GM19395 (cell line): ENCODE measurements around the gene MRPS10.
"Not testable (repeated sequence)": the region's sequence is repeated elsewhere in the genome, so short reads cannot be mapped to it uniquely, and the experiment has no call there.

Experiments
- ATAC-seq: cut with Tn5 transposase; IDR thresholded peaks from one replicate; pipeline ENCODE4 v1.9.1; 2021; ENCODE audit warnings: mild to moderate bottlenecking, moderate library complexity; ENCODE audit not compliant: unreplicated experiment

The MRPS10 gene

DNA sequence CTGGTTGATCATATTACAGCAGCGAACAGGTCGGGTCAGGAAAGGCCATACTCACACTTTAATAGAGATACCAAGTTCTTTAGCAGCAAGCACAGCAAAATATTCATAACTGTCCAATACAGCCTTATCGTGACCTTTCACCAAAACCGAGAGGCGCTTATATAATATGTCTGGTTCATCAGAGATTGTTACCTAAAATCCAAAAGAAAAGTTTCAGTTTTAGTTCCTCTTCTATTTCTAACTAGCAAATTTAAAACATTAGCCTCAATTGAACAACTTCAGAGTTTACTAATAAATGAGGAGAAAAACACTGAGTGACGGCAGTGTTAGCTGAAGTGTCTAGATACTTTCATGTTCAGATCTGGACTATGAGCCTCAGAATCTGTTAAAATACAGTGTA, 5.9 kb downstream of the MRPS10 start:
- ATAC-seq = no peak

DNA sequence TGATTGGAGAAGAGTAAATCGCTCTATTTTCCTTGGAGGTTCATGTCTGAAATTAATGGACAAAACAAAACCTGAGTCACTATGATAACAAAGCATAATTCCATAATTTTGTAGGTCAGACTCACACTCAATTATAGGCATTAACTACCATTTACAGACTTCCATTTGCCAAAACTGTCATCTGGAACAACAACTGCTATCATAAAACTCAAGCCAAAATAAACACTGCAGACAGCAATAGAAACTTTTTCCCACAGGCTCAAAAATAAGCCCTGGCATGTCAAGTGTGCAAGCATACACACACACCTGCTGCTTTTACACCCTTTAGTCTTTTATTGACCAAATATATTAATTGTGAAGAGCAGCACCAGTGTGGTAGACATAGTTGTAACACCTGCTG, 7.1 kb downstream of the MRPS10 start:
- no peak for ATAC-seq

DNA sequence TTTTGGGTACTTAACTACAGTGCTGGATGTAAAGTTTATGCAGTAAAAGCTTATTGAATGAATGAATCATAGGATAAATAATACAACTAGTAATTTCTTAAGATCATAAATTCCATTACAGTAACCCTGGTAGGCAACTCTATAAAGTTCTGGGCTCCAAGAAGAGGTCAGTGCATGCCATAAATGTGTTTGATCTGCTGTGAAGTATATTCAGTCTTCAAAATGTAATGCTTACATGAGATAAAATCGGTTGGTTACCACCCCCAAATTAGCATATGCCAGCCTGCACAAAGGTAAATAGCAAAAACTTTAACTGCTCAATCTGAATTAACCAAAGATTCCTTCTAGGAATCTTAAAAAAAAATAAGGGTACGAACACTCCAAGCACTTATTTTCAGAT, 10.1 kb downstream of the MRPS10 start:
- not testable (repeated sequence) for ATAC-seq

DNA sequence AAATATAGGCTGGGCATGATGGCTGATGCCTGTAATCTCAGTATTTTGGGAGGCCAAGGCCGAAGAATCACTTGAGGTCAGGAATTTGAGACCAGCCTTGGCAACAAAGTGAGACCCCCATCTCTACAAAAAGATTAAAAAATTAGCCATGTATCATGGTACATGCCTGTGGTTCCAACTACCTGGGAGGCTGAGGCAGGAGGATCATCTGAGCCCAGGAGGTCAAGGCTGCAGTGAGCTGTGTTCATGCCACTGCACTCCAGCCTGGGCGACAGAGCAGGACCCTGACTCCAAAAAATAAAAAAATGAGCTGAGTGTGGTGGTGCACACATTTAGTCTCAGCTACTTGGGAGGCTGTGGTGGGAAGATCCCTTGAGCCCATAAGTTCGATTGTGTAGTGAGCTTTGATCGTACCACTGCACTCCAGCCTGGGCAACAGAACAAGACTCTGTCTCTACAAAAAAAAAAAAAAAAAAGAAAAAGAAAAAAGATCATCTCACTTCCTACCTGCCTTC, 12.8 kb downstream of the MRPS10 start:
- ATAC-seq = no peak

DNA sequence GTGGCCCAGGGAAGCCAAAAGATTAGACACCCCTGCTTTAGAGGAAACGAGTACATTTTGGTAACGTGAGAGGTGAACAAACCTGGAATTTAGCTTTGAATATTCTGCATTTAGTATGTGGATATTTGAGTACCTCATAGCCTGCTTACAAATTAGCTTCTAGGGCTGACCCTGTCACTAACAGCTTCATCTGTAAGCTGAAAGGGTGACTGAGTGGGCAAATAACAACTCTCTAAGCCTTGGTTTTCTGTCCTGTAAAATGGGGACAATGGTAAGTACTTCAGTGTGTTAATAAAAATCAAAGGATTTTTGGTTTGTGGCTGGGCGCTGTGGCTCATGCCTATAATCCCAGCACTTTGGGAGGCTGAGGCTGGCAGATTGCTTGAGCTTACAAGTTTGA, 14.5 kb downstream of the MRPS10 start:
- ATAC-seq = no peak

DNA sequence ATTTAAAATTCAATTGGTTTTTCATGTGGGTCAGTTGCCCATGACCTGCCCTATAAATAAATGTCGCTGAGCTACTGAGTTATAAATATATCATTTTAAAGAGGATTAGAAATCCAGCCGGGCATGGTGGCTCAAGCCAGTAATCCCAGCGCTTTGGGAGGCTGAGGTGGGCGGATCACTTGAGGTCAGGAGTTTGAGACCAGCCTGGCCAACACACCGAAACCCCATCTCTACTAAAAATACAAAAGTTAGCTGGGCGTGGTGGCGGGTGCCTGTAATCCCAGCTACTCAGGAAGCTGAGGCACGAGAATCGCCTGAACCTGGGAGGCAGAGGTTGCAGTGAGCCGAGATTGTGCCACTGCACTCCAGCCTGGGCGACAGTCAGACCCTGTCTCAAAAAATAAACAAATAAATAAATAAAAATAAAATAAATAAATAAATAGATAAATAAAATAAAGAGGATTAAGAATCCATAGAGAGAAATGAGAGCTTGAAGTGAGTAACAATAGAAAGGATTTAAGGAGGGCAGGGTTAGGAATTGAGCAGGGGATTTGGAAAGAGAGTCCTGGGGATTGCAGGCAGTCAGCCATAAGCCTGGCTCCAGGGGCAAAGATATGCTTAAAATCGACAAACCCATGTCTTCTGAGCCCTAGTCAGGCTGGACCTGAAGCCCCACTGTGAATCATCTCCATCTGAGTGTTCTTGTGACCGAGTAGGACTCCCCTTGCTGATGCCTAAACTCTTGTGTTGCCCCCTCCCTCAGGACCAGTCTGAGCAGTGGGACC, 15.3 kb downstream of the MRPS10 start:
- ATAC-seq = not testable (repeated sequence)

DNA sequence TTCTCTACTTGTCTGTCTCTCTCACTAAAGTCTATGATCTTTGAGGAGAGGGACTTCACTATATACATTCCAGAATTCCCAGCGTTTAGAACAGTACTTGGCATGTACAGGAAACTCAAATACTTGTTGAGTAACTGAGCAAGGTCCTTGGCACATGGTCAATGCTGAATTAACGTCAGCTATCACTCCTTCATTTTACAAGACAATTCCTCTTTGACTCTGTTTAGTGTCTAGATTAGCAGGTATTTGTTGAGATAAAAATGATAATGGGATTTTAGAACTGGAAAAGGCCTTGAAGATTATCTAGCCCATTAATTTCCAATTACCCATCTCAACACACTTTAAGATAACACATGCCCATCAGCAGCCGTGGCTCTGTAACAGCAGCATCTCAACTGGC, 16.3 kb downstream of the MRPS10 start:
- ATAC-seq = no peak

DNA sequence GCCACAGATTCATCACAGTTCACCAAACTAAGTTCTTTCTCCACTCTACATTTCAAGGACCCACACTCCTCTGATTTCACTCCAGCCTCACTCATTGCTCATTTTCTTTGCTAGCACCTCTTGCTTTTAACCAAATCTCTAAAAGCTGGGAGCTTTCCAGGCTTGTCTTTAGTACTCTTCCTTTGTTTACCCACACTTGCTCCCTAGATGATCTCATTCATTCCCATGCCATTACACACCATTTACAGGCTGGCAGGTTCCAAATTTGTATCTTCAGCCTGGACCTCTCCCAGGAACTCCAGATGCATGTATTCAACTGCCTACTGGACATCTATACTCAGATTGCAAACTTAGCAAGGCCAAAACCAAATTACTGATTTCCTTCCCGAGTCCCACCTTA, 17.6 kb downstream of the MRPS10 start:
- no peak for ATAC-seq

DNA sequence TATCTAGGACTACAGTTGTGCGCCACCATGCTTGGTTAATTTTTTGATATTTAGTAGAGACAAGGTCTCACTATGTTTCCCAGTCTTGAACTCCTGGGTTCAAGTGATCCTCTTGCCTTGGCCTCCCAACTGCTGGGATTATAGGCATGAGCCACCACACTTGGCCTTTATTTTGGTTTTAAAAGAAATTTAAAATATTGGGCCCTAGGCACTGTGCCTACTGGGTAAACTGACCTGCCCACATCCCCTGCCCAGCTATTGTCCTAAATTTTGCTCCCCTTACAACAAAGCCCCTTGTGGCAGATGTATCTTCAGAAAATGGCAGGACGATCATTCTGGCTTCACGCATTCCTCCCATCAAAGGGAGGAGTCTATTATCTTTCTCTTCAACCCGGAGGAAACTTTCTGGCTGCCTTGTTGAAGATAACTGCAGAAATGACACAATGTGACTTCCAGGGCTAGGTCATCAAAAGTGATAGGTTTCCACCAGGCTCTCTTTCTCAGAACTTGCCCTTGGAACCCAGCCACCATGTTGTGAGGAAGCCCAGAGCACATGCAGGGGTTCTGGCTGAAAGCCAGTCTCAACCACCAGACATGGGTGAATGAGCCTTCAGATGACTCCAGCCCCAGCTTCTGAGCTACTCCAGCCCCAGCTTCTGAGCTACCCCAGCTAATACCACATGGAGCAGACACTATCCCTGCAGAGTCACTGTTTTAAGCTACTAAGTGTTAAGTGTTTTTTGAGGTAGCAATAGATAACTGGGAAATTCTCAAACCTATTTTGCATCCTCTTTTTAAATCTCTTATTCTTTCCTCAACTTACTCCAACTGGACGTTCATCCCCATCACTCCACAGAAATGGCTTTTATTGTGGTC, 18.3 kb downstream of the MRPS10 start:
- no peak for ATAC-seq

DNA sequence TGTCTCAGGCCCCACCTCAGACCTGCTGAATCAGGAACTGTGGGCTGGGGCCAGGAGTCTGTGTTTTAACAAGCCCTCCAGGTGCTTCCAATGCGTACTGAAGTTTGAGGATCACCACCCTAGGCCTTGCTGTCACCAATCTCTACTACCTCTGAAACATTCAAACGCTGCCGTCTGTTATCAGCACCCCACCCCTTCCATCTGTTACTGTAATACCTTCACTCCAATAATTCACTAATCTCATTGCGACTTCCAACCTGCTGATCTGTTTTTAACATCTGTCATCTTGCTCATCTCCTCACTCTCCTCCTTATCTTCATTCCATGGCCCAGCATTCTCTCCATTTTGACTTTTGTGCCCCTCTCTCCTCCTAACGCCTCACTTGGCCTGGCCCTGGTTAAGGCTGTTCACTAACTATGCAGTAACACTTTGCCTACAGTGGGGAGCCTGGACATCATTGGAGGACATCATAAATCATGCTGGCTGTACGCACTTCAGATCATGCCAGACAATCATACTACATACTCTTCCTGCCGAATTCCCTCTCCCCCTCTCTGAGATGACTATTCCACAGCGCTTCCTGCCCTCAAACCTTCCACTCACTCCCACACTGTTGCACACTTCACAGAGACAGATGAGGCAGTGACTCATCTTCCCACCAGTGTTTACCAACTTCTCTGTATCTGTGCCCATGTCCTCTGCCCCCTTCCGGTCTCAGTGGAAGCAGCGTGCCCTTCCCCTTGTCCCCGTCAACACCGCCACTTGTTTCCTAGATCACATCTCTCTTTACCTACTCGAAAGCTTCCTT, 19.9 kb downstream of the MRPS10 start:
- no peak for ATAC-seq

DNA sequence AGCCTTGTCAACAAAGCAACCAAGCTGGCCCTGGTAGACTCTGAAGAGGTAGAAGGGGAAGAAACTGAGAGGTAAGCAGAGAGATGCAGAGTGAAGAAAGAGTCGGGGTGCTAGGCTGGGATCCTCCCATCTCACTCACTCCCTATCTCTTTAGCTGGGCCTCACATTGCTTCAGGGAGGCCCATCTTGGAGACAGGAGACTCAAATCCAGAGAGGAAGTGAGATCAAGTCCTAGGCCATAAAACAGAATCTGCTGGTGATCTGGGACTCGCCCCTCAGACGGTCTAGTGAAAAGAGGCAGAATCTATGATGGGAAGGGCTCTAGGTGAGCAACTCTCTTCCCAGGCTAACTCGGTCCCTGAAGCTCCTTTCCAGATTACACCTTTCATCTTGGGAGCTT, 22.2 kb downstream of the MRPS10 start:
- no peak for ATAC-seq

DNA sequence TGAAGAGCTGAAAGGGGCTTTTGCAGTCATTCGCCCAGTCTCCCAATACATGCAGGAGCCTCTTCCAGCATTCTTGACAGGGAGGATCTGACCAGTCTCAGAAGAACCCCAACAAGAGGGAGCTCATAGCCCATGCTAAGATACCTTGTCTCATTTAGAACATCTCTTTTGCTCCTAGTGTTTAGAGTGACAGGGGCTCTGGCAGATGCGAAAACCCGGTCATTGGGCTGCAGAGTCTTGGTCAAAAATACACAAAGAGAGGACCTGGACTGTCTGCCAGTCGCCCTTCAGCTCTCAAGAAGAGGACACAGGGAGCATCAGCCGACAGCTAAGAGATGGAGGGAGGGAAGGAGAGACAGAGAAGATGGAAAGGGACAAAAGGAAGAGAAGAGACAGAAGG, 23.6 kb downstream of the MRPS10 start:
- ATAC-seq = no peak

DNA sequence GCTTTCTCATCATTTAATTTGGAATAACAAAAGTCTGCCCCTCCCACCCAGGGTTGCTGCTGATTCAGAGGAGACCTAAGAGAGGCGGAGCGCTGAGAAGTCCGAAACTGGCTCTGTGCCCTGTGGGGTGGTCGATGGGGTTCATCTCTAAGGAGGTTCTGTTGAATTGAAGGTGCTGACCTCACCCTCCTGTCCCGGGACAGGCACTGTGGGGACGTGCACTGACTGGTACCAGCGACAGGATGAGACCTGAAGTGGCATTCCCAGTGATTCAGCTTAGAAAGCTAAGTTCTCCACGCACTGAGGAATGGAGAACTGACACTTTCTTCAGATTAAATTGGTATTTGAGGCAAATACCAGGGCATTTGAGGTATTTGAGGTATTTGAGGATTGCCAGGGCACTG, 24.2 kb downstream of the MRPS10 start:
- no peak for ATAC-seq

DNA sequence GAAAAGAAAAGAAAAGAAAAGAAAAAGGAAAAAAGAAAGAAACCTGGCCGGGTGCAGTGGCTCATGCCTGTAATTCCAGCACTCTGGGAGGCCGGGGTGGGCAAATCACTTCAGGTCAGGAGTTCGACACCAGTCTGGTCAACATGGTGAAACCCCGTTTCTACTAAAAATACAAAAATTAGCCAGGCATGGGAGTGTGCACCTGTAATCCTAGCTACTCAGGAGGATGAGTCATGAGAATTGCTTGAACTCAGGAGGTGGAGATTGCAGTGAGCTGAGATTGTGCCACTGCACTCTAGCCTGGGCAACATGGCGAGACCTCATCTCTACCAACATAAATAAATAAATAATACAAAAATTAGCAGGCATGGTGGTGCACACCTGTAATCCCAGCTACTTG, 25.3 kb downstream of the MRPS10 start:
- ATAC-seq = not testable (repeated sequence)

DNA sequence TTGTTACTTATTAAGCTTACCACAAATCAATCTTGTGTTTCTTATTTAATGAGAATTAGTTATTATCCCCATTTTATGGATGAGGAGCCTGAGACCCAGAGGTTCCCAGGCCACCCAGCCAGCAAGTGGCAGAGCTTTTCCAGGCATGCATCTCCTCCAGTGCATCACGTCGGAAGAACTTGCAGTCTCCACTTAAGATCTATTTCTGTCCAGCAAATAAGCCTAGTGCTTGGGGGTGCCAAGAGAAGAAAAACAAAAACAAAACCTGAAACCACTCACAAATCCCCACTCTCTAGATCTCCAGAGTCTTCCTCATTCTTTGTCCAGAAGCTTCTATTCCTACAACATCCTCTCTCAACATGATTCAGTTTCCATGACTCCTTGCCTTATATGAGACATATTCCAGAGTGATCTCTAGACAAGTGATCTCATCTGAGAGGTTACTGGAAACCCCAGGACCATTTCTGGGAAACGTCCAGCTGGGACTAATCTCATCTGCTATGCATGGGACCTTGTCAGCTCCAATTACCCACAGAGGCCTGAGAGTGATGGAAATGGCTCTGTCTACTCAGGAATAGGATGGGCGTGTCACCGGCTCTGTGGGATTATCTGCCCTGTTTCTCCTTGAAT, 27.0 kb downstream of the MRPS10 start:
- no peak for ATAC-seq

DNA sequence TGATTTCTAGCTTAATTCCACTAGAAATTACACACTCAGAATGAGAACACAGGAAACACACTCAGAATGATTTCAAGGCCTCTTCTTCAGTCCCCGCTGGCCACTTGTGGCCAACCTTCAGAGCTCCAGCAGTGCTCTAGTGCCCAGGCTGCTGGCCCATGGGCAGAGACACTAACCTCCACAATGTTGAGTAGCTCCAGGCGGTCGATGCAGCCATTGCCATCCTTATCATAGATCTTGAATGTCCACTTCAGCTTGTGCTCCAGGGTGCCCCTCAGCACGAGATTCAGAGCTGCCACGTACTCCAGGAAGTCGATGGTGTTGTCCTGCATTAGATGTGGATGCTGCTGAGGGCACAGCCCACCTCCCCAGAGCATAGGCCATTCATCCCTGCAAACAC, 29.3 kb downstream of the MRPS10 start:
- no peak for ATAC-seq

DNA sequence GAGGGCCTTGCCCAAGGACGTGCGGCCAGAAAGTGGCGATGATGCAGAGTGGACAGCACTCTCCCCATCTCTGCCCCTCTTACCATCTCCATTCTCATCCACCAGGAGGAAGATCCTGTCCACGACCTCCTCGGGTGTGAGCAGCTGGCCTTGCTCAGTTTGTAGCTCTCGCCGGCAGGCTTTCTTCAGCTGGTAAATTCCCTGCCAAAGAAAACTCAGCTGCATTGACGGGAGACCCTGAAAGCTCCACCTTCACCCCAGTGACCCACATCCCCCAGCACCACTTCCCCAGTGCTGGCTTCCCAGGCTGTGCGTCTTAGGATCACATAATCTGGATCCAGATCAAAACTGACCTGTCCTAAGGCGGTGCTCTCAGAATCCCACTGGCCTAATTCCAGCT, 32.1 kb downstream of the MRPS10 start:
- ATAC-seq = no peak

DNA sequence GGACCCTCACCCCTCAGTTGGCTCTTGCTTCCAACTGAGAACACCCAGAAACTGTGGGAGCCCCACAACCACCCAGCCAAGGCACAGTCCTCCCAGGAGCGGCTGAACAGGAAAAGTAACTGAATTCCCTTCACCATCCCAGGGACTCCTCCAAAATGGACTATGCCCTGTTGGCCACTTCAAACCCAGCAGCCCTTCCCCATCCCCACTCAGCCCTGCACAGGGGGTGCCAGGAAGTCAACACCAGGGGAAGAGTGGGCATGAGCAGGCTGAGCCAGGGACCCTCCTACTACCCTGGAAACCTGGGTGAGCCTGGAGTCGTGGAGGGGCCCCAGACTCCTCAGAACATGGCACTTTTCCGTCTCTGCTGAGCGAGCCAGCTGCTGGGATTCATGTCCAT, 33.2 kb downstream of the MRPS10 start:
- ATAC-seq = no peak

DNA sequence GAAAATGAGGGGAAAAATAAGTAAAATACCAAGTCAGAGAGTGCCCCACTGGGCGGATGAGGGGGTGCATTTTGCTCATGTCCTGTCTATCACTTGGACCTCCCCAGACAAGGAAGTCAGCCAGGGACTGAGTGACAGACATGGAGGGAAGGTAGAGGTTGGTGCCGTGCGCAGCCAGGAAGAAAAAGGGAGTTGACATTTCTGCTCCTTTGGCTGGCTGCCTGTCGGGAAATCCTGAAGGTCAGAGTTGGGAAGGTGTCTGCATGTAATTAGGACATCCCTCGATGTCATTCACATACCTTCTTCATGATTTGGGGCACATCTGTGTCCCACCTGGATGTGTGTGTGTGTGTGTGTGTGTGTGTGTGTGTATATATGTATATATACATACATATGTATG, 35.6 kb downstream of the MRPS10 start:
- no peak for ATAC-seq

DNA sequence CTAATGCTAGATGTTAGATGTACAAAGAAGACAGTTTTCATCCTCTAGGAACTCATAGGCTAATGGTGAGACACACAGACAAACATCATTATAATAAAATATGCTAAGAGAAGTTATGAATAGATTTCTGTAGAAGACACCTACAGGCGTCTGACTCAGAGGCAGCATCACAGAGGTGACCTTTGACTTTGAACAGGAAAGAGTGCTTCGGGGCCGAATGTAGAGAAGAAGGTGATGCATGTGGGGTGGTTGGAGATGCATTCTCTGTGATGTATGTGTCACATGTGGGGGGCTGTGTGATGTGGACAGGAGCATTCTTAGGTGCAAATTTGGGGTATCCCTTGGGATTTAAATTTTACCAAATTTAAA, 37.7 kb downstream of the MRPS10 start:
- ATAC-seq = no peak
